SU-DHL-6 (cell line): ENCODE results near the gene GDI1.

ENCODE experiments used
- CTCF ChIP-seq: fragments of 200-600 bp; sonication (generic); IDR thresholded peaks from one replicate; pipeline ENCODE4 v1.5.1; 2017; ENCODE audit warnings: antibody characterized with exemption, mild to moderate bottlenecking, low read length, moderate library complexity; ENCODE audit not compliant: insufficient read depth, poor library complexity, severe bottlenecking
- EZH2phosphoT487 ChIP-seq: fragments of 200-600 bp; sonication (generic), shearing (Covaris generic); conservative IDR thresholded peaks from 2 replicates; pipeline ENCODE4 v1.6.1; 2018; ENCODE audit warnings: mild to moderate bottlenecking, antibody characterized with exemption, low read length, moderate library complexity, mixed read lengths

GRCh38 chrX:154432210-154432609 is 4.7 kb upstream of the GDI1 start:
- TF ChIP-seq CTCF = no peak
- no peak for TF ChIP-seq EZH2phosphoT487
